Parathyroid adenoma (tissue), 2 donors: ENCODE data around the gene C8A.

ENCODE experiments used
- H2AFZ ChIP-seq: fragments of 300-600 bp; sonication (generic); one replicate; pipeline ENCODE4 v1.7.0; 2017; ENCODE audit warnings: antibody characterized with exemption, mild to moderate bottlenecking
- H3K27ac ChIP-seq: fragments of 300-600 bp; sonication (generic); one replicate; pipeline ENCODE4 v1.7.0; 2017
- H3K27me3 ChIP-seq: fragments of 300-600 bp; sonication (generic); one replicate; pipeline ENCODE4 v1.7.0; 2017; ENCODE audit warnings: low read length; ENCODE audit not compliant: control insufficient read depth, insufficient read depth
- H3K36me3 ChIP-seq: fragments of 300-600 bp; sonication (generic); one replicate; pipeline ENCODE4 v1.7.0; 2017; ENCODE audit warnings: low read length; ENCODE audit not compliant: control insufficient read depth, insufficient read depth
- H3K4me1 ChIP-seq: fragments of 300-600 bp; sonication (generic); one replicate; pipeline ENCODE4 v1.7.0; 2017; ENCODE audit warnings: control low read depth
- H3K4me2 ChIP-seq: fragments of 300-600 bp; sonication (generic); one replicate; pipeline ENCODE4 v1.7.0; 2017; ENCODE audit warnings: low read length
- H3K4me3 ChIP-seq: fragments of 300-600 bp; sonication (generic); one replicate; pipeline ENCODE4 v1.7.0; 2017; ENCODE audit warnings: low read depth, low read length
- H3K79me2 ChIP-seq: fragments of 300-600 bp; sonication (generic); one replicate; pipeline ENCODE4 v1.7.0; 2017; ENCODE audit warnings: control low read depth
- H3K9ac ChIP-seq: fragments of 300-600 bp; sonication (generic); one replicate; pipeline ENCODE4 v1.7.0; 2017; ENCODE audit warnings: mild to moderate bottlenecking
- H3K9me3 ChIP-seq: fragments of 300-600 bp; sonication (generic); one replicate; pipeline ENCODE4 v1.7.0; 2017; ENCODE audit warnings: low read length; ENCODE audit not compliant: control insufficient read depth
- TF ChIP-seq, protein P1 (sequence below): fragments of 300-600 bp; sonication (generic); IDR thresholded peaks from one replicate; pipeline ENCODE4 v1.7.0; 2017; ENCODE audit warnings: antibody characterized with exemption, mild to moderate bottlenecking
- donor health status: primary hyperparathyroidism.

Gene C8A

GRCh38 chr1:56925193-56925592 lies 70.6 kb downstream of the C8A start:
- Histone ChIP-seq H3K79me2 (no peaks in the 10 kb centered on the region), H3K4me3 (no peak overlapping the region), H3K4me1 (no peaks in the 10 kb centered on the region), H3K27ac (no peak overlapping the region), H3K27me3 (no peaks in the 10 kb centered on the region), H2AFZ (no peak overlapping the region), H3K9ac (no peak overlapping the region), H3K4me2 (no peak overlapping the region), H3K9me3 (no peaks in the 10 kb centered on the region), H3K36me3 (no peaks in the 10 kb centered on the region)
- TF ChIP-seq, protein P1, sequence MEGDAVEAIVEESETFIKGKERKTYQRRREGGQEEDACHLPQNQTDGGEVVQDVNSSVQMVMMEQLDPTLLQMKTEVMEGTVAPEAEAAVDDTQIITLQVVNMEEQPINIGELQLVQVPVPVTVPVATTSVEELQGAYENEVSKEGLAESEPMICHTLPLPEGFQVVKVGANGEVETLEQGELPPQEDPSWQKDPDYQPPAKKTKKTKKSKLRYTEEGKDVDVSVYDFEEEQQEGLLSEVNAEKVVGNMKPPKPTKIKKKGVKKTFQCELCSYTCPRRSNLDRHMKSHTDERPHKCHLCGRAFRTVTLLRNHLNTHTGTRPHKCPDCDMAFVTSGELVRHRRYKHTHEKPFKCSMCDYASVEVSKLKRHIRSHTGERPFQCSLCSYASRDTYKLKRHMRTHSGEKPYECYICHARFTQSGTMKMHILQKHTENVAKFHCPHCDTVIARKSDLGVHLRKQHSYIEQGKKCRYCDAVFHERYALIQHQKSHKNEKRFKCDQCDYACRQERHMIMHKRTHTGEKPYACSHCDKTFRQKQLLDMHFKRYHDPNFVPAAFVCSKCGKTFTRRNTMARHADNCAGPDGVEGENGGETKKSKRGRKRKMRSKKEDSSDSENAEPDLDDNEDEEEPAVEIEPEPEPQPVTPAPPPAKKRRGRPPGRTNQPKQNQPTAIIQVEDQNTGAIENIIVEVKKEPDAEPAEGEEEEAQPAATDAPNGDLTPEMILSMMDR = no peak

GRCh38 chr1:56927171-56927570 lies 72.6 kb downstream of the C8A start:
- H3K27ac ChIP-seq = no peak overlapping the region

GRCh38 chr1:56927986-56928385 lies 73.4 kb downstream of the C8A start:
- Histone ChIP-seq H3K27me3 (no peaks in the 10 kb centered on the region), H3K9me3 (no peaks in the 10 kb centered on the region), H3K36me3 (no peaks in the 10 kb centered on the region), H3K4me2 (no peak overlapping the region), H3K27ac (no peak overlapping the region), H3K9ac (no peak overlapping the region), H3K79me2 (no peaks in the 10 kb centered on the region), H3K4me3 (no peak overlapping the region), H2AFZ (no peak overlapping the region), H3K4me1 (no peaks in the 10 kb centered on the region)
- TF ChIP-seq, protein P1 = no peak

More at GRCh38 chr1:56927171-56927570, 72.6 kb downstream of the C8A start:
- Histone ChIP-seq H3K9me3 (no peaks in the 10 kb centered on the region), H3K9ac (no peak overlapping the region), H3K4me2 (no peak overlapping the region), H3K4me1 (no peaks in the 10 kb centered on the region), H3K4me3 (no peak overlapping the region), H2AFZ (no peak overlapping the region), H3K79me2 (no peaks in the 10 kb centered on the region), H3K27me3 (no peaks in the 10 kb centered on the region), H3K36me3 (no peaks in the 10 kb centered on the region)
- TF ChIP-seq, protein P1 = no peak

- Histone ChIP-seq H3K9ac (no peak overlapping the region), H3K4me3 (no peak overlapping the region), H3K27me3 (no peaks in the 10 kb centered on the region), H3K27ac (no peak overlapping the region), H3K4me1 (no peaks in the 10 kb centered on the region), H3K79me2 (no peaks in the 10 kb centered on the region), H2AFZ (no peak overlapping the region), H3K4me2 (no peak overlapping the region), H3K9me3 (no peaks in the 10 kb centered on the region), H3K36me3 (no peaks in the 10 kb centered on the region)
- TF ChIP-seq, protein P1 = no peak
Observed at GRCh38 chr1:56929492-56929891, 74.9 kb downstream of the C8A start.

GRCh38 chr1:56931211-56931610 lies 76.6 kb downstream of the C8A start:
- no peak overlapping the region for H3K27ac ChIP-seq
- TF ChIP-seq, protein P1 = no peak
- no peaks in the 10 kb centered on the region for H3K27me3 ChIP-seq
- no peak overlapping the region for H3K4me3 ChIP-seq
- H3K4me2 ChIP-seq = no peak overlapping the region
- H3K9me3 ChIP-seq = no peaks in the 10 kb centered on the region
- no peak overlapping the region for H3K9ac ChIP-seq
- no peaks in the 10 kb centered on the region for H3K36me3 ChIP-seq
- H3K79me2 ChIP-seq = no peaks in the 10 kb centered on the region
- H2AFZ ChIP-seq = no peak overlapping the region
- no peaks in the 10 kb centered on the region for H3K4me1 ChIP-seq
